A673 (cell line): ENCODE measurements around the gene LITAF. TPM values are rescaled to one million over a fixed set of nuclear protein-coding genes. Genes with fewer than 3 reads are reported as not detected.

Experiments used
- BruUV-seq: library from RNA; stranded (reverse); fragments of 400-500 nt; replicated peaks from 2 replicates; lab custom pipeline; 2021; lab: Mats Ljungman, UMichigan
- CTCF ChIA-PET: fragments of 300-600 bp; sonication (Branson Sonifier 250); formaldehyde crosslinking; loops from one replicate; lab custom pipeline; 2022; ENCODE audit warnings: antibody characterized with exemption; lab: Charles Lee
- POLR2A ChIA-PET: fragments of 300-600 bp; sonication (Branson Sonifier 250); formaldehyde crosslinking; loops from one replicate; lab custom pipeline; 2022; ENCODE audit warnings: antibody characterized with exemption; ENCODE audit not compliant: low non-redundant PET; lab: Charles Lee
- DNase-seq: peaks from one replicate; pipeline ENCODE4 v3.0.0-alpha.2; 2015; ENCODE audit warnings: low spot score
- H3K27ac ChIP-seq: fragments of 200-600 bp; sonication (generic); 2 replicates; pipeline ENCODE4 v1.5.1; 2016; ENCODE audit warnings: mixed run types, low read depth, mild to moderate bottlenecking, mixed read lengths, antibody characterized with exemption, low read length; ENCODE audit not compliant: poor library complexity, severe bottlenecking
- H3K27me3 ChIP-seq: fragments of 200-600 bp; sonication (generic); replicated peaks from 2 replicates; pipeline ENCODE4 v1.6.1; 2017; ENCODE audit warnings: mixed run types, low read depth, mild to moderate bottlenecking, mixed read lengths, antibody characterized with exemption, low read length; ENCODE audit not compliant: insufficient read depth, poor library complexity
- H3K36me3 ChIP-seq: fragments of 200-600 bp; sonication (generic); 2 replicates; pipeline ENCODE4 v1.6.1; 2016; ENCODE audit warnings: mixed run types, mild to moderate bottlenecking, mixed read lengths, antibody characterized with exemption, low read length; ENCODE audit not compliant: insufficient read depth, poor library complexity, severe bottlenecking
- H3K4me1 ChIP-seq: fragments of 200-600 bp; sonication (generic); 2 replicates; pipeline ENCODE4 v1.6.1; 2017; ENCODE audit warnings: mixed run types, mild to moderate bottlenecking, mixed read lengths, antibody characterized with exemption, low read length; ENCODE audit not compliant: insufficient read depth, poor library complexity, severe bottlenecking
- H3K4me3 ChIP-seq: fragments of 200-600 bp; sonication (generic); 2 replicates; pipeline ENCODE4 v1.5.1; 2016; ENCODE audit warnings: low read depth, mixed run types, mild to moderate bottlenecking, mixed read lengths, low read length; ENCODE audit not compliant: poor library complexity, severe bottlenecking
- H3K9me3 ChIP-seq: fragments of 200-600 bp; sonication (generic); 2 replicates; pipeline ENCODE4 v1.6.1; 2016; ENCODE audit warnings: mixed run types, low read depth, mild to moderate bottlenecking, mixed read lengths, antibody characterized with exemption, low read length; ENCODE audit not compliant: poor library complexity, severe bottlenecking
- EZH2 ChIP-seq: fragments of 200-600 bp; sonication (generic); IDR thresholded peaks from 2 replicates; pipeline ENCODE4 v1.6.1; 2017; ENCODE audit warnings: borderline replicate concordance, low read depth, mild to moderate bottlenecking, mixed read lengths, antibody characterized with exemption, low read length; ENCODE audit not compliant: poor library complexity, severe bottlenecking
- intact Hi-C: fragments of 100-400 bp; cut with micrococcal nuclease; formaldehyde crosslinking; loops from one replicate; pipeline ENCODE4 v1.10.0; 2022; ENCODE audit not compliant: unreplicated experiment
- total RNA-seq: library from RNA; stranded (reverse); gene quantifications from 2 replicates; pipeline ENCODE4 v1.2.3, GENCODE V29; 2021
- TF ChIP-seq, protein P1 (sequence below): fragments of 300-800, 200-600 bp; sonication (generic); conservative IDR thresholded peaks from 2 replicates; pipeline ENCODE4 v1.5.1; 2017; ENCODE audit warnings: low read depth, mild to moderate bottlenecking, antibody characterized with exemption, low read length, moderate library complexity, mixed read lengths

LITAF gene
- total RNA-seq, 1 experiment from 2014 or later, result 6.9 TPM

DNA sequence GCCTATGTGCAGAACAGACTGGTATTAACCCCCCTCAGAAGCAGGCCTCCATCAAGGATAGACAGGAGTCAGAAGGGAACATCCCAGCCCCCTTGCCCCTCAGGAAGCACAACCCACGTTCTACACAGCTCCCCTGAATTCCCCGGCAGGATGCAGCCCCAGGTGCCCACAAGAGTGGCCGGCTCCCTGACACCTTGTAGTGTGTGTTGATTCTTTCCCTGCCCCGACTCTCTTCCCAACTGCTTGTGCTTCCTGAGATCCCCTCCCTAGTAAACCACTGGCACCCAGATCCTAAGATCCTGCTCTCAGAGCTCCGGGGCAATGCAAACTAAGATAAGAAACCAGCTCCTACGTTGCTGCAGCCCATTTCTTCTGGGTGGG, 34.8 kb upstream of the LITAF start:
- Histone ChIP-seq H3K4me3 (no peak overlapping the region), H3K36me3 (no peaks in the 10 kb centered on the region), H3K27ac (no peak overlapping the region), H3K4me1 (no peaks in the 10 kb centered on the region), H3K27me3 (no peaks in the 10 kb centered on the region), H3K9me3 (no peaks in the 10 kb centered on the region)
- BruUV-seq, result no TSS peak
- ChIA-PET POLR2A (no interaction called here), CTCF (interaction anchor here (0.6 kb wide), 1 partner anchor 163 kb away, joined by 16 read pairs; no protein-coding TSS in a partner anchor)
- TF ChIP-seq EZH2, result no peak
- TF ChIP-seq, protein P1, sequence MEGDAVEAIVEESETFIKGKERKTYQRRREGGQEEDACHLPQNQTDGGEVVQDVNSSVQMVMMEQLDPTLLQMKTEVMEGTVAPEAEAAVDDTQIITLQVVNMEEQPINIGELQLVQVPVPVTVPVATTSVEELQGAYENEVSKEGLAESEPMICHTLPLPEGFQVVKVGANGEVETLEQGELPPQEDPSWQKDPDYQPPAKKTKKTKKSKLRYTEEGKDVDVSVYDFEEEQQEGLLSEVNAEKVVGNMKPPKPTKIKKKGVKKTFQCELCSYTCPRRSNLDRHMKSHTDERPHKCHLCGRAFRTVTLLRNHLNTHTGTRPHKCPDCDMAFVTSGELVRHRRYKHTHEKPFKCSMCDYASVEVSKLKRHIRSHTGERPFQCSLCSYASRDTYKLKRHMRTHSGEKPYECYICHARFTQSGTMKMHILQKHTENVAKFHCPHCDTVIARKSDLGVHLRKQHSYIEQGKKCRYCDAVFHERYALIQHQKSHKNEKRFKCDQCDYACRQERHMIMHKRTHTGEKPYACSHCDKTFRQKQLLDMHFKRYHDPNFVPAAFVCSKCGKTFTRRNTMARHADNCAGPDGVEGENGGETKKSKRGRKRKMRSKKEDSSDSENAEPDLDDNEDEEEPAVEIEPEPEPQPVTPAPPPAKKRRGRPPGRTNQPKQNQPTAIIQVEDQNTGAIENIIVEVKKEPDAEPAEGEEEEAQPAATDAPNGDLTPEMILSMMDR, result no peak
- no peak for DNase-seq
- intact Hi-C loops, result no loop called here

DNA sequence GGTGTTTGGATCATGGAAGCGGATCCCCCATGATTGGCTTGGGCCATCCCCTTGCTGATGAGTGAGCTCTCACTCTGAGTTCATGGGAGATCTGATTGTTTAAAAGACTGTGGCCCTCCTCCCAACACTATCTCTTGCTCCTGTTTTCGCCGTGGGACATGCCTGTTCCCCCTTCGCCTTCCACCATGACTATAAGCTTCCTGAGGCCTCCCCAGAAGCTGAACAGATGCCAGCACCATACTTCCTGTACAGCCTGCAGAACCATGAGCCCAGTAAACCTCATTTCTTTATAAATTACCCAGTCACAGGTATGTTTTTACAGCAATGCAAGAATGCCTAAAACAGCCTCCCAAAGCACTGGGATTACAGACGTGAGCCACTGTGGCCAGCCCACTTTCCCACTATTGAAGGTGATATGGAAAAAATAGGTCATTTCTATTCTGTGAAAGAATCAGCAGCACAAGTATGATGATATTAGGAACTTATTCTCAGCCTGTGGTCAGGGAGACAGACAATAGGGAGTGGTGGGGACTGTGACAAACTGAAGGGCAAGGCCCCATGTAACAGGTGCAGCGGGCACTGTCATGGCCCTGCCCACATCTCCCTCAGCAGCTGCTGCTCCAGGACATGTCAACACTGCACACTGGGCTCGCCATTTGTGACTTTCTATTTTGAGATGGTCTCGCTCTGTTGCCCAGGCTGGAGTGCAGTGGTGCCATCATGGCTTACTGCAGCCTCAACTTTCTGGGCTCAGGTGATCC, 33.7 kb upstream of the LITAF start:
- ChIA-PET POLR2A (no interaction called here), CTCF (no interaction called here)
- Histone ChIP-seq H3K27ac (no peak overlapping the region), H3K9me3 (no peaks in the 10 kb centered on the region), H3K27me3 (no peaks in the 10 kb centered on the region), H3K36me3 (no peaks in the 10 kb centered on the region), H3K4me3 (no peak overlapping the region), H3K4me1 (no peaks in the 10 kb centered on the region)
- BruUV-seq, result no TSS peak
- no peak for DNase-seq
- no peak for TF ChIP-seq EZH2
- TF ChIP-seq, protein P1, result no peak
- intact Hi-C loops, result no loop called here

DNA sequence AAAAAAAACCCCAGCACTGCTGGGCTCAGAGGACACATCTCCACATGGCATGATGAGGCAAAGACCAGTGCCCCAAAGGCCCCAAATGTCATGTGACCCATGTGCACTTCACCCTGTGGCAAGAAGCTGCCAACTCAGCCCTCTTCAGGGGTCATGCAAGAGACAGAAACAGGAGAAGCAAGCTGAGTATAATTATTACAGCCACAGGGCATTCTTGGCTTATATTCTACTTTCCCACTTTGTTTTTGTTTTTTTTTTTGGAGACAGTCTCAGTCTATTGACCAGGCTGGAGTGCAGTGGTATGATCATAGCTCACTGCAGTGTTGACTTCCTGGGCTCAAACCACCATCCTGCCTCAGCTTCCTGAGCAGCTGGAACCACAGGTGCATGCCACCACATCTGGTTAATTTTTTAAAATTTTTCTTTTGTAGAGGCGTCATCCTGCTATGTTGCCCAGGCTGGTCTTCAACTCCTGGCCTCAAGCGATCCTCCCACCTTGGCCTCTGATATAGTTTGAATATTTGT, 32.7 kb upstream of the LITAF start:
- Histone ChIP-seq H3K27ac (no peak overlapping the region), H3K4me3 (no peak overlapping the region), H3K4me1 (no peaks in the 10 kb centered on the region), H3K9me3 (no peaks in the 10 kb centered on the region), H3K36me3 (no peaks in the 10 kb centered on the region), H3K27me3 (no peaks in the 10 kb centered on the region)
- ChIA-PET CTCF (no interaction called here), POLR2A (interaction anchor here (0.7 kb wide), 1 partner anchor 184 kb away, joined by 3 read pairs; no protein-coding TSS in a partner anchor)
- TF ChIP-seq EZH2, result no peak
- TF ChIP-seq, protein P1, result no peak
- no TSS peak for BruUV-seq
- intact Hi-C loops, result no loop called here
- no peak for DNase-seq
